SU-DHL-6 (cell line): ENCODE data around the gene LGALS9.
"Not testable (repeated sequence)": the region's sequence is repeated elsewhere in the genome, so short reads cannot be mapped to it uniquely, and the experiment has no call there.

Experiments used
- CTCF ChIP-seq: fragments of 200-600 bp; sonication (generic); IDR thresholded peaks from one replicate; pipeline ENCODE4 v1.5.1; 2017; ENCODE audit warnings: antibody characterized with exemption, mild to moderate bottlenecking, low read length, moderate library complexity; ENCODE audit not compliant: insufficient read depth, poor library complexity, severe bottlenecking
- EZH2phosphoT487 ChIP-seq: fragments of 200-600 bp; sonication (generic), shearing (Covaris generic); conservative IDR thresholded peaks from 2 replicates; pipeline ENCODE4 v1.6.1; 2018; ENCODE audit warnings: mild to moderate bottlenecking, antibody characterized with exemption, low read length, moderate library complexity, mixed read lengths

GRCh38 chr17:27637818-27638217 is 6.8 kb downstream of the LGALS9 start:
- not testable (repeated sequence) for TF ChIP-seq CTCF, EZH2phosphoT487
